ENCODE results near the gene CD164. TPM values are rescaled to one million over a fixed set of nuclear protein-coding genes. Genes with fewer than 3 reads are reported as not detected.

The CD164 gene
- polyA plus RNA-seq (2013, experiment 1 of 2), result 364 TPM
- polyA plus RNA-seq (2013, experiment 2 of 2), result 391 TPM

DNA sequence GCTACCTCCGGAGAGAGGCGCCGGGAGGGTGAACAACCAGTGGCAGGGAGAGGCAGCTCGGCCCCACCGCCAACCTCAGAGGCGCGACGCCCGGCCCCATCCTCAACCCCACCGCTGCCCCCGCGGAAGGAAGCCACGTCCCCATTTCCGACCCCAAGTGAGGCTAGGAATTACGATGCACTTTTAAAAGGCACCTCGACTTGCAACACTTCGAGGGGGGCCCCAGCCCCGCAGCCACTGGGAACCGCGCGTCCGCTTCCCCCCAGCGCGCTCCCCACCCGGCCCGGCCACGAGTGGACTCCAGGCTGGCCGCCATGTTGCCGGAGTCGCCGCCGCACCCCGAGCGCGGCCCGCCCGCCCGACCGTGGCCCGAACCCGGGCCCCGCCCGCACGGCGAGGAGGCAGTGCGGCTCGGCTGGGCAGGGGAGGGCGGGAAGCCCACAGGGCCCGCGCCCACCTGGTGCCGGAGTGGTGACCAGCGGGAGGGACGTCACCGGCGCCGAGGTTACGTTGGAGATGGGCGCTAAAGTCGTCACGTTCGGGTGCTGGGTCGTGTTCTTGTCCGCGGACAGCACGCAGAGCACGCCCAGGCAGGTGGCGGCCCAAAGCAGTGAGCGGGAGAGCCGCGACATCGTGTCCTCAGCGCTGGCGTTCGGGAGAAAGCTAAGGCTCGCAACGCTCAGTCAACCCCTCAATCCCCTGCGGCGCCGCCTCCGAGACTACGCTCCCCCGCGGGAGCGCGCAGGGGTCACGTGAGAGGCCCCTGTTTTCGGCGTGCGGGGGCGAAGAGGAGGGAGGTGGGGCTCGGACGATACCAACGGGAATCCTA is at the start of gene CD164:
TSS of gene CD164 (minus strand) at position 721 of the 829 bp plus-strand sequence. CDS start at position 632, 89 bp downstream.
- under 1% methylated on average over 84 of the region's 93 CpGs for WGBS
- peak within 1 kb of the TSS; percentile 94 for H2BK120ac ChIP-seq (ENCODE audit: low read depth, low read length)
- no peaks in the 10 kb centered on the region for H3K9me3 ChIP-seq (ENCODE audit: control insufficient read depth, low read length)
- H2AK5ac ChIP-seq (ENCODE audit: low read length, severe bottlenecking), result no peak within 1 kb of the TSS
- H3K9ac ChIP-seq (ENCODE audit: low read length), result peak within 1 kb of the TSS; percentile 96
- H3K4ac ChIP-seq (ENCODE audit: low read depth in 1 of 2, low read length in 2 of 2), result peak within 1 kb of the TSS; percentile 98 to 99
- H2BK15ac ChIP-seq (ENCODE audit: low read depth, poor library complexity, severe bottlenecking), result peak within 1 kb of the TSS; percentile 87
- peak within 1 kb of the TSS; percentile 98 for H4K91ac ChIP-seq (ENCODE audit: low read length)
- peak; percentile 96 for DNase-seq
- H2BK5ac ChIP-seq (ENCODE audit: low read depth, low read length, poor library complexity, severe bottlenecking), result peak within 1 kb of the TSS; percentile 100
- H3K14ac ChIP-seq (ENCODE audit: low read length in 2 of 2), result peak within 1 kb of the TSS; percentile 27 to 99
- peak within 1 kb of the TSS; percentile 99 for H3K27ac ChIP-seq (ENCODE audit: low read length, poor library complexity, severe bottlenecking)
- peak within 1 kb of the TSS; percentile 78 for H3K4me2 ChIP-seq (ENCODE audit: low read length, poor library complexity, severe bottlenecking)
- H3K4me3 ChIP-seq (ENCODE audit: insufficient read depth in 1 of 2, low read depth in 1 of 2, low read length in 2 of 2), result peak within 1 kb of the TSS; percentile 94
- peak within 1 kb of the TSS; percentile 99 for H4K8ac ChIP-seq (ENCODE audit: low read length)
- peak within 1 kb of the TSS; percentile 92 to 99 for H3K18ac ChIP-seq (ENCODE audit: low read depth in 1 of 2, low read length in 2 of 2)
- peak within 1 kb of the TSS; percentile 65 to 99 for H2BK12ac ChIP-seq (ENCODE audit: low read length in 2 of 2)
- peak within 1 kb of the TSS; percentile 71 for H2AFZ ChIP-seq (ENCODE audit: low read depth, low read length)
- no peaks in the 10 kb centered on the region for H3K27me3 ChIP-seq (ENCODE audit: control insufficient read depth in 1 of 2, insufficient read depth in 1 of 2, low read length in 2 of 2)
- peak within 1 kb of the TSS; percentile 53 to 89 for H3K23ac ChIP-seq (ENCODE audit: low read length in 2 of 2)
- no peaks in the 10 kb centered on the region for H3K4me1 ChIP-seq (ENCODE audit: control insufficient read depth, insufficient read depth, low read depth, low read length)
- H3K36me3 ChIP-seq (ENCODE audit: control insufficient read depth in 1 of 2, insufficient read depth in 2 of 2, low read depth in 1 of 2, low read length in 2 of 2), result peaks cover under 1 to 26% of the 10 kb centered on the region in 2 experiments
- no peaks in the 10 kb centered on the region for H3K79me1 ChIP-seq (replicated peaks; ENCODE audit: low read length, poor library complexity, severe bottlenecking)

DNA sequence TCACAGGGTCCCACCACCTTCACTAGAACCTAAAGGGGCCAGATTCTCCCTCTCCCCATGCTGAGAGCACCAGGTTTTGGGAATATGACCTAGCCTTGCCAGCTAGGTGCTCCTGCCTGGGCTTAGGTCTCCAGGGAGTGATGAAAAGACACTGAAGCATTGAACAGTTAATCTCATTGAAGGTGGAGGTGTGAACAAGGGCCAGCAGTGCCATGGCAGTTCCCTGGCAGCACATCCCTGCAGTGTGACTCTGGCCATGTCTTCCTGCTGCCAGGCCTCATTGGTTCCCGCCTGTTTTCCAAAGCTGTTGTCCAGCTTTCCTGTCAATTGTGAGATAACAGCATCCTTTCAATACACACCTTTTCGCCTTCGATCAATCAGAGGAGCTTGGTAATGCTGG is 47.2 kb upstream of the CD164 start:
- Histone ChIP-seq H3K9me3 (ENCODE audit: control insufficient read depth, low read length) (no peaks in the 10 kb centered on the region), H2BK5ac (ENCODE audit: low read depth, low read length, poor library complexity, severe bottlenecking) (no peak overlapping the region), H2BK12ac (ENCODE audit: low read length in 2 of 2) (no peak overlapping the region), H3K4me1 (ENCODE audit: control insufficient read depth, insufficient read depth, low read depth, low read length) (no peaks in the 10 kb centered on the region), H2AK5ac (ENCODE audit: low read length, severe bottlenecking) (no peak overlapping the region), H2AFZ (ENCODE audit: low read depth, low read length) (no peak overlapping the region), H2BK15ac (ENCODE audit: low read depth, poor library complexity, severe bottlenecking) (no peak overlapping the region), H3K4me3 (ENCODE audit: insufficient read depth in 1 of 2, low read depth in 1 of 2, low read length in 2 of 2) (no peak overlapping the region), H3K36me3 (ENCODE audit: control insufficient read depth in 1 of 2, insufficient read depth in 2 of 2, low read depth in 1 of 2, low read length in 2 of 2) (no peaks in the 10 kb centered on the region), H3K79me1 (replicated peaks; ENCODE audit: low read length, poor library complexity, severe bottlenecking) (no peaks in the 10 kb centered on the region), H3K4ac (ENCODE audit: low read depth in 1 of 2, low read length in 2 of 2) (no peak overlapping the region), H3K23ac (ENCODE audit: low read length in 2 of 2) (no peak overlapping the region), H3K18ac (ENCODE audit: low read depth in 1 of 2, low read length in 2 of 2) (no peak overlapping the region), H3K9ac (ENCODE audit: low read length) (peak overlapping the region; percentile 33), H3K14ac (ENCODE audit: low read length in 2 of 2) (no peak overlapping the region), H3K4me2 (ENCODE audit: low read length, poor library complexity, severe bottlenecking) (no peak overlapping the region), H4K8ac (ENCODE audit: low read length) (no peak overlapping the region), H4K91ac (ENCODE audit: low read length) (no peak overlapping the region), H3K27ac (ENCODE audit: low read length, poor library complexity, severe bottlenecking) (no peak overlapping the region), H3K27me3 (ENCODE audit: control insufficient read depth in 1 of 2, insufficient read depth in 1 of 2, low read length in 2 of 2) (peaks cover 0 to 4% of the 10 kb centered on the region in 2 experiments), H2BK120ac (ENCODE audit: low read depth, low read length) (no peak overlapping the region)
- 98% methylated on average over 3 of the region's 3 CpGs for WGBS
- no peak for DNase-seq

GRCh38 chr6:109428889-109429477 is 46.7 kb upstream of the CD164 start:
- Histone ChIP-seq H3K18ac (ENCODE audit: low read depth in 1 of 2, low read length in 2 of 2) (no peak overlapping the region), H3K36me3 (ENCODE audit: control insufficient read depth in 1 of 2, insufficient read depth in 2 of 2, low read depth in 1 of 2, low read length in 2 of 2) (no peaks in the 10 kb centered on the region), H3K9me3 (ENCODE audit: control insufficient read depth, low read length) (no peaks in the 10 kb centered on the region), H2BK15ac (ENCODE audit: low read depth, poor library complexity, severe bottlenecking) (no peak overlapping the region), H3K4me2 (ENCODE audit: low read length, poor library complexity, severe bottlenecking) (no peak overlapping the region), H3K9ac (ENCODE audit: low read length) (peak overlapping the region; percentile 33), H3K27ac (ENCODE audit: low read length, poor library complexity, severe bottlenecking) (no peak overlapping the region), H3K14ac (ENCODE audit: low read length in 2 of 2) (no peak overlapping the region), H2AK5ac (ENCODE audit: low read length, severe bottlenecking) (no peak overlapping the region), H2BK5ac (ENCODE audit: low read depth, low read length, poor library complexity, severe bottlenecking) (no peak overlapping the region), H4K91ac (ENCODE audit: low read length) (no peak overlapping the region), H3K27me3 (ENCODE audit: control insufficient read depth in 1 of 2, insufficient read depth in 1 of 2, low read length in 2 of 2) (peaks cover 0 to 4% of the 10 kb centered on the region in 2 experiments), H3K4me3 (ENCODE audit: insufficient read depth in 1 of 2, low read depth in 1 of 2, low read length in 2 of 2) (no peak overlapping the region), H3K4ac (ENCODE audit: low read depth in 1 of 2, low read length in 2 of 2) (no peak overlapping the region), H2BK12ac (ENCODE audit: low read length in 2 of 2) (no peak overlapping the region), H2AFZ (ENCODE audit: low read depth, low read length) (no peak overlapping the region), H3K23ac (ENCODE audit: low read length in 2 of 2) (no peak overlapping the region), H3K4me1 (ENCODE audit: control insufficient read depth, insufficient read depth, low read depth, low read length) (peaks cover 4% of the 10 kb centered on the region), H2BK120ac (ENCODE audit: low read depth, low read length) (no peak overlapping the region), H3K79me1 (replicated peaks; ENCODE audit: low read length, poor library complexity, severe bottlenecking) (no peaks in the 10 kb centered on the region), H4K8ac (ENCODE audit: low read length) (no peak overlapping the region)
- 68% methylated on average over 6 of the region's 7 CpGs for WGBS
- DNase-seq, result peak; percentile 36

- no peak overlapping the region for H3K27ac ChIP-seq (ENCODE audit: low read length, poor library complexity, severe bottlenecking)
- DNase-seq, result peak; percentile 18
- H2AFZ ChIP-seq (ENCODE audit: low read depth, low read length), result no peak overlapping the region
- H3K4ac ChIP-seq (ENCODE audit: low read depth in 1 of 2, low read length in 2 of 2), result no peak overlapping the region
- no peaks in the 10 kb centered on the region for H3K9me3 ChIP-seq (ENCODE audit: control insufficient read depth, low read length)
- no peak overlapping the region for H3K23ac ChIP-seq (ENCODE audit: low read length in 2 of 2)
- no peaks in the 10 kb centered on the region for H3K36me3 ChIP-seq (ENCODE audit: control insufficient read depth in 1 of 2, insufficient read depth in 2 of 2, low read depth in 1 of 2, low read length in 2 of 2)
- H2AK5ac ChIP-seq (ENCODE audit: low read length, severe bottlenecking), result no peak overlapping the region
- H2BK5ac ChIP-seq (ENCODE audit: low read depth, low read length, poor library complexity, severe bottlenecking), result no peak overlapping the region
- H2BK12ac ChIP-seq (ENCODE audit: low read length in 2 of 2), result no peak overlapping the region
- no peak overlapping the region for H2BK120ac ChIP-seq (ENCODE audit: low read depth, low read length)
- no peak overlapping the region for H4K91ac ChIP-seq (ENCODE audit: low read length)
- WGBS, result 67% methylated on average over 1 of the region's 2 CpGs
- peak overlapping the region; percentile 36 for H3K9ac ChIP-seq (ENCODE audit: low read length)
- H3K4me3 ChIP-seq (ENCODE audit: insufficient read depth in 1 of 2, low read depth in 1 of 2, low read length in 2 of 2), result peak overlapping the region in 1 of 2 experiments; percentile 38
- H3K27me3 ChIP-seq (ENCODE audit: control insufficient read depth in 1 of 2, insufficient read depth in 1 of 2, low read length in 2 of 2), result no peaks in the 10 kb centered on the region
- no peak overlapping the region for H2BK15ac ChIP-seq (ENCODE audit: low read depth, poor library complexity, severe bottlenecking)
- H3K4me1 ChIP-seq (ENCODE audit: control insufficient read depth, insufficient read depth, low read depth, low read length), result peaks cover 6% of the 10 kb centered on the region
- H3K4me2 ChIP-seq (ENCODE audit: low read length, poor library complexity, severe bottlenecking), result no peak overlapping the region
- H3K14ac ChIP-seq (ENCODE audit: low read length in 2 of 2), result no peak overlapping the region
- no peaks in the 10 kb centered on the region for H3K79me1 ChIP-seq (replicated peaks; ENCODE audit: low read length, poor library complexity, severe bottlenecking)
- no peak overlapping the region for H3K18ac ChIP-seq (ENCODE audit: low read depth in 1 of 2, low read length in 2 of 2)
- H4K8ac ChIP-seq (ENCODE audit: low read length), result no peak overlapping the region
Observed at GRCh38 chr6:109424946-109425345, 42.7 kb upstream of the CD164 start.
